Left renal cortex interstitium (tissue), 4 donors: ENCODE measurements around the gene TTF2. TPM values are rescaled to one million over a fixed set of nuclear protein-coding genes. Genes with fewer than 3 reads are reported as not detected.

ENCODE experiments used
- DNase-seq, 4 donors: peaks; one replicate each; pipeline ENCODE4 v3.0.0-alpha.2; 2013; ENCODE audit warnings: low read depth in 4 of 4, low spot score in 2 of 4, missing footprints in 1 of 4
- polyA plus RNA-seq, 4 donors: library from polyadenylated mRNA; unstranded; fragments of 120-200 nt; gene quantifications; one replicate each; pipeline ENCODE4 v1.2.1, GENCODE V29; 2013; ENCODE audit not compliant: insufficient read length in 4 of 4

The TTF2 gene
- 10 to 100 TPM; 16.7 to 25.3 (median 22.2) TPM for polyA plus RNA-seq

GRCh38 chr1:117059678-117060440 is at the start of gene TTF2:
TTF2 (plus strand) TSS chr1:117060326; CDS start chr1:117060347, 21 bp downstream.
- peak; percentile 91 to 99 (median 94) for DNase-seq

GRCh38 chr1:117011334-117011733 is 48.8 kb upstream of the TTF2 start:
- DNase-seq: no peak

GRCh38 chr1:117013309-117013858 is 46.7 kb upstream of the TTF2 start:
- DNase-seq: peak in 2 of 4 donors; percentile 13 to 23

- DNase-seq: no peak
Observed at GRCh38 chr1:117014209-117014608, 45.9 kb upstream of the TTF2 start.

- DNase-seq: no peak
Observed at GRCh38 chr1:117015724-117016123, 44.4 kb upstream of the TTF2 start.

GRCh38 chr1:117017062-117017461 is 43.1 kb upstream of the TTF2 start:
- no peak for DNase-seq

- DNase-seq: no peak
Observed at GRCh38 chr1:117017648-117018047, 42.5 kb upstream of the TTF2 start.

GRCh38 chr1:117020526-117021156 is 39.5 kb upstream of the TTF2 start:
- no peak for DNase-seq

GRCh38 chr1:117022114-117022513 is 38.0 kb upstream of the TTF2 start:
- DNase-seq: no peak

GRCh38 chr1:117025568-117025967 is 34.6 kb upstream of the TTF2 start:
- DNase-seq: no peak

- no peak for DNase-seq
Observed at GRCh38 chr1:117026361-117026760, 33.8 kb upstream of the TTF2 start.

- DNase-seq: no peak
Observed at GRCh38 chr1:117029685-117030084, 30.4 kb upstream of the TTF2 start.

GRCh38 chr1:117030271-117030877 is 29.8 kb upstream of the TTF2 start:
- DNase-seq: no peak

- no peak for DNase-seq
Observed at GRCh38 chr1:117032266-117032665, 27.9 kb upstream of the TTF2 start.

GRCh38 chr1:117032681-117033539 is 27.2 kb upstream of the TTF2 start:
- no peak for DNase-seq

- no peak for DNase-seq
Observed at GRCh38 chr1:117033772-117034171, 26.4 kb upstream of the TTF2 start.

GRCh38 chr1:117034791-117035290 is 25.3 kb upstream of the TTF2 start:
- no peak for DNase-seq

GRCh38 chr1:117036018-117036461 is 24.1 kb upstream of the TTF2 start:
- DNase-seq: peak in 1 of 4 donors; percentile 58

- no peak for DNase-seq
Observed at GRCh38 chr1:117037802-117038201, 22.3 kb upstream of the TTF2 start.

GRCh38 chr1:117038236-117038635 is 21.9 kb upstream of the TTF2 start:
- no peak for DNase-seq
